ENCODE results near the gene NCAPD2.

NCAPD2 gene

GRCh38 chr12:6461401-6462233 lies 32.3 kb upstream of the NCAPD2 start:
- H3K27ac ChIP-seq: no peak overlapping the region

GRCh38 chr12:6462234-6462995 lies 31.5 kb upstream of the NCAPD2 start:
- no peak overlapping the region for H3K27ac ChIP-seq
- TF ChIP-seq ZFX (IDR thresholded peaks at IDR 0.05; ENCODE audit: borderline replicate concordance) (no peak), CTCF (IDR thresholded peaks at IDR 0.05) (no peak)

More at GRCh38 chr12:6461401-6462233, 32.3 kb upstream of the NCAPD2 start:
- TF ChIP-seq ZFX (IDR thresholded peaks at IDR 0.05; ENCODE audit: borderline replicate concordance) (no peak), CTCF (IDR thresholded peaks at IDR 0.05) (no peak)

- H3K27ac ChIP-seq: peak overlapping the region; percentile 12; the same call in 1 of the 2 replicates
- TF ChIP-seq CTCF (IDR thresholded peaks at IDR 0.05) (no peak), ZFX (IDR thresholded peaks at IDR 0.05; ENCODE audit: borderline replicate concordance) (no peak)
Observed at GRCh38 chr12:6463216-6463615, 30.7 kb upstream of the NCAPD2 start.

GRCh38 chr12:6463858-6464257 lies 30.0 kb upstream of the NCAPD2 start:
- peak overlapping the region; percentile 12; the same call in 1 of the 2 replicates for H3K27ac ChIP-seq
- no peak for TF ChIP-seq ZFX (IDR thresholded peaks at IDR 0.05; ENCODE audit: borderline replicate concordance)
- TF ChIP-seq CTCF (IDR thresholded peaks at IDR 0.05): no peak

GRCh38 chr12:6464531-6464930 lies 29.4 kb upstream of the NCAPD2 start:
- H3K27ac ChIP-seq: no peak overlapping the region
- TF ChIP-seq ZFX (IDR thresholded peaks at IDR 0.05; ENCODE audit: borderline replicate concordance) (no peak), CTCF (IDR thresholded peaks at IDR 0.05) (no peak)

DNA sequence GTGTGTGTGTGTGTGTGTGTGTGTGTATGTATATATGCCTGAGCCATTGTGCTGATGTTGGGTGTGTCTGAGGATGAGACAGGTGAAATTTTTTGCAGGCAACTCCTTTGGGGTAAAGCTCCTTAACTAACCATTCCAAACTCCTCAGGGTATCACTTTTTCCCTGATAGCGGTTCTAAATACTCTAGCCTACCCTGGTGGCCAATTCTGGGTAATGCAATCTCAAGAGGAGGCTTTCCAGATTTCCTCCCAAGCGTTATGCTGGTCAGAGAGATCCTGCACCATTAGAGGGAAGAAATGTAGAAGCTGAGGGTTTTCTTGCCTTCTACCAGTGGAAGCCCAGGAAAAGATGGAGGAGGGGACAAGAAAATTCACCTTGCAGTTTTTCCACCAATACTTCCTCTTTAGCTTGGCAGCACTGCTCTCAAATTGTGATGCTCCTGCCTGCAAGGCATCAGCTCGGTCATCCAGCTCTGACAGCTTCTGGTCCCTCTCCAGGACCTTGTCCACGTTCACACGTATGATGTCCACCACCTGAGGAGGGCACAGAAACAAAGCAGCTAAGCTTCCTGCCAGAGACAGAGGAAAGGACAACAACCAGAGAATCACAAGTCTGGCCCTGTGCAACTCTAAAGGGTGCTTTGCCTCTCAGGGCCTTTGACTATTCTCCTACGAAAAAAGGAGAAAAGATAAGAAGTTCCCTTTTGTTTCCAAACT lies 28.3 kb upstream of the NCAPD2 start:
- H3K27ac ChIP-seq: no peak overlapping the region
- TF ChIP-seq CTCF (IDR thresholded peaks at IDR 0.05): peak; percentile 92
- TF ChIP-seq ZFX (IDR thresholded peaks at IDR 0.05; ENCODE audit: borderline replicate concordance): no peak
